Breast epithelium (tissue), 4 donors: Measurements from ENCODE around the gene CAV1. TPM values are rescaled to one million over a fixed set of nuclear protein-coding genes. Genes with fewer than 3 reads are reported as not detected.

Source experiments
- DNase-seq, 2 donors: peaks; one replicate each; pipeline ENCODE4 v3.0.0-alpha.2; 2019; ENCODE audit warnings: low spot score in 2 of 2
- H3K27ac ChIP-seq, 2 donors: fragments of 200-600 bp; sonication (generic) in 1 of 2; one replicate each; pipeline ENCODE4 v1.5.1; 2016 to 2019; ENCODE audit warnings: mild to moderate bottlenecking in 1 of 2
- H3K27me3 ChIP-seq, 2 donors: fragments of 200-600 bp; sonication (generic) in 1 of 2; one replicate each; pipeline versions ENCODE4 v1.5.1 to v1.6.0; 2017 to 2019; ENCODE audit warnings: control low read depth in 1 of 2, mild to moderate bottlenecking in 1 of 2
- H3K36me3 ChIP-seq: fragments of 200-600 bp; one replicate; pipeline ENCODE4 v1.5.1; 2019
- H3K4me1 ChIP-seq, 2 donors: fragments of 200-600 bp; sonication (generic); one replicate each; pipeline ENCODE4 v1.5.1; 2016 to 2019; ENCODE audit warnings: control low read depth in 1 of 2
- H3K4me3 ChIP-seq, 3 donors: fragments of 200-600 bp; sonication (generic); 1 replicate in 2 of 3; 2 replicates in 1 of 3; pipeline ENCODE4 v1.5.1; 2016 to 2019; ENCODE audit warnings: mild to moderate bottlenecking in 3 of 3, moderate library complexity in 2 of 3
- H3K9me3 ChIP-seq, 2 donors: fragments of 200-600 bp; sonication (generic) in 1 of 2; one replicate each; pipeline ENCODE4 v1.5.1; 2016 to 2019; ENCODE audit warnings: control low read depth in 1 of 2
- CTCF ChIP-seq, 3 donors: fragments of 450-650 bp; IDR thresholded peaks; one replicate each; pipeline ENCODE4 v1.5.1; 2016 to 2017; ENCODE audit warnings: antibody characterized with exemption in 3 of 3, mild to moderate bottlenecking in 3 of 3, moderate library complexity in 3 of 3
- POLR2A ChIP-seq: fragments of 450-650 bp; IDR thresholded peaks from one replicate; pipeline ENCODE4 v1.6.1; 2016; ENCODE audit warnings: antibody characterized with exemption, mild to moderate bottlenecking, moderate library complexity
- POLR2AphosphoS5 ChIP-seq, 3 donors: sonication (generic); formaldehyde crosslinking; IDR thresholded peaks; one replicate each; pipeline ENCODE4 v1.6.1; 2017; ENCODE audit warnings: antibody characterized with exemption in 3 of 3
- intact Hi-C: fragments of 100-400 bp; cut with DNase I; formaldehyde crosslinking; loops from one replicate; pipeline ENCODE4 v1.15.1; 2023; ENCODE audit warnings: low total_unique reads
- total RNA-seq, 3 donors: library from RNA; depleted of rRNA; stranded (reverse); fragments of >200 nt; gene quantifications; one replicate each; pipeline ENCODE4 v1.1.0, GENCODE V29; 2016

CAV1 gene
- total RNA-seq, 3 donors from 2014 or later: 117 to 729 (median 154) TPM

GRCh38 chr7:116598278-116598677 is 73.4 kb downstream of the CAV1 start:
- intact Hi-C loops: loop anchor here (10.0 kb wide), 1 partner anchor 207 kb away; no protein-coding TSS in a partner anchor
- no peak for TF ChIP-seq POLR2A
- no peak for TF ChIP-seq POLR2AphosphoS5 (IDR thresholded peaks at IDR 0.05)
- no peak for TF ChIP-seq CTCF (IDR thresholded peaks at IDR 0.05)
- H3K9me3 ChIP-seq: no peaks in the 10 kb centered on the region
- DNase-seq: no peak
- no peaks in the 10 kb centered on the region for H3K36me3 ChIP-seq
- no peak overlapping the region for H3K27ac ChIP-seq
- H3K4me3 ChIP-seq: no peak overlapping the region
- no peaks in the 10 kb centered on the region for H3K27me3 ChIP-seq
- H3K4me1 ChIP-seq: no peaks in the 10 kb centered on the region

- TF ChIP-seq POLR2AphosphoS5 (IDR thresholded peaks at IDR 0.05) (no peak), POLR2A (no peak), CTCF (IDR thresholded peaks at IDR 0.05) (no peak)
- no peak overlapping the region for H3K4me3 ChIP-seq
- H3K9me3 ChIP-seq: no peaks in the 10 kb centered on the region
- intact Hi-C loops: loop anchor here (10.0 kb wide), 1 partner anchor 206 kb away; no protein-coding TSS in a partner anchor
- DNase-seq: no peak
- H3K27ac ChIP-seq: no peak overlapping the region
- H3K36me3 ChIP-seq: no peaks in the 10 kb centered on the region
- H3K27me3 ChIP-seq: no peaks in the 10 kb centered on the region
- no peaks in the 10 kb centered on the region for H3K4me1 ChIP-seq
These were observed 74.0 kb downstream of the CAV1 start for GRCh38 chr7:116598861-116599260.

GRCh38 chr7:116601426-116601825 is 76.6 kb downstream of the CAV1 start:
- no peaks in the 10 kb centered on the region for H3K27me3 ChIP-seq
- no peaks in the 10 kb centered on the region for H3K9me3 ChIP-seq
- H3K36me3 ChIP-seq: no peaks in the 10 kb centered on the region
- H3K27ac ChIP-seq: no peak overlapping the region
- TF ChIP-seq POLR2AphosphoS5 (IDR thresholded peaks at IDR 0.05): no peak
- TF ChIP-seq CTCF (IDR thresholded peaks at IDR 0.05): no peak
- TF ChIP-seq POLR2A: no peak
- no peak overlapping the region for H3K4me3 ChIP-seq
- DNase-seq: no peak
- no peaks in the 10 kb centered on the region for H3K4me1 ChIP-seq
- intact Hi-C loops: no loop called here

GRCh38 chr7:116607299-116607698 is 82.5 kb downstream of the CAV1 start:
- no peaks in the 10 kb centered on the region for H3K27me3 ChIP-seq
- H3K36me3 ChIP-seq: no peaks in the 10 kb centered on the region
- intact Hi-C loops: no loop called here
- no peaks in the 10 kb centered on the region for H3K9me3 ChIP-seq
- TF ChIP-seq POLR2AphosphoS5 (IDR thresholded peaks at IDR 0.05): no peak
- no peak for TF ChIP-seq POLR2A
- no peak for TF ChIP-seq CTCF (IDR thresholded peaks at IDR 0.05)
- H3K27ac ChIP-seq: no peak overlapping the region
- DNase-seq: no peak
- no peak overlapping the region for H3K4me3 ChIP-seq
- H3K4me1 ChIP-seq: no peaks in the 10 kb centered on the region

GRCh38 chr7:116610210-116610609 is 85.4 kb downstream of the CAV1 start:
- no peaks in the 10 kb centered on the region for H3K9me3 ChIP-seq
- no peaks in the 10 kb centered on the region for H3K27me3 ChIP-seq
- TF ChIP-seq POLR2A: no peak
- no peak for TF ChIP-seq POLR2AphosphoS5 (IDR thresholded peaks at IDR 0.05)
- no peak for TF ChIP-seq CTCF (IDR thresholded peaks at IDR 0.05)
- no peaks in the 10 kb centered on the region for H3K36me3 ChIP-seq
- H3K4me3 ChIP-seq: no peak overlapping the region
- H3K27ac ChIP-seq: no peak overlapping the region
- intact Hi-C loops: no loop called here
- no peak for DNase-seq
- H3K4me1 ChIP-seq: no peaks in the 10 kb centered on the region
